GM12891 (cell line): ENCODE results near the gene CEP76.

ENCODE experiments used
- POLR2A ChIP-seq: IDR thresholded peaks from 2 replicates; pipeline ENCODE4 v1.6.1; 2011; ENCODE audit warnings: low read depth, low read length, control low read depth
- POLR2AphosphoS5 ChIP-seq: IDR thresholded peaks from 2 replicates; pipeline ENCODE4 v1.6.1; 2011; ENCODE audit warnings: low read depth, low read length, control low read depth

GRCh38 chr18:12652861-12653401 lies 49.6 kb downstream of the CEP76 start:
- TF ChIP-seq POLR2AphosphoS5 (no peak), POLR2A (no peak)
